OCI-LY7 (cell line): ENCODE results near the gene PHGDH.

Source experiments
- EZH2phosphoT487 ChIP-seq: fragments of 200-600 bp; sonication (generic); IDR thresholded peaks from 2 replicates; pipeline ENCODE4 v1.6.1; 2018; ENCODE audit warnings: low read depth, borderline replicate concordance, mild to moderate bottlenecking, mixed run types, antibody characterized with exemption, low read length, moderate library complexity, mixed read lengths
- TF ChIP-seq, protein P1 (sequence below): fragments of 200-600 bp; sonication (generic); conservative IDR thresholded peaks from 2 replicates; pipeline ENCODE4 v1.5.1; 2014; ENCODE audit warnings: mild to moderate bottlenecking, antibody characterized with exemption, low read length, moderate library complexity, mixed read lengths

GRCh38 chr1:119768778-119769177, 57.0 kb downstream of the PHGDH start, which contains the start of gene HMGCS2:
- TF ChIP-seq, protein P1, sequence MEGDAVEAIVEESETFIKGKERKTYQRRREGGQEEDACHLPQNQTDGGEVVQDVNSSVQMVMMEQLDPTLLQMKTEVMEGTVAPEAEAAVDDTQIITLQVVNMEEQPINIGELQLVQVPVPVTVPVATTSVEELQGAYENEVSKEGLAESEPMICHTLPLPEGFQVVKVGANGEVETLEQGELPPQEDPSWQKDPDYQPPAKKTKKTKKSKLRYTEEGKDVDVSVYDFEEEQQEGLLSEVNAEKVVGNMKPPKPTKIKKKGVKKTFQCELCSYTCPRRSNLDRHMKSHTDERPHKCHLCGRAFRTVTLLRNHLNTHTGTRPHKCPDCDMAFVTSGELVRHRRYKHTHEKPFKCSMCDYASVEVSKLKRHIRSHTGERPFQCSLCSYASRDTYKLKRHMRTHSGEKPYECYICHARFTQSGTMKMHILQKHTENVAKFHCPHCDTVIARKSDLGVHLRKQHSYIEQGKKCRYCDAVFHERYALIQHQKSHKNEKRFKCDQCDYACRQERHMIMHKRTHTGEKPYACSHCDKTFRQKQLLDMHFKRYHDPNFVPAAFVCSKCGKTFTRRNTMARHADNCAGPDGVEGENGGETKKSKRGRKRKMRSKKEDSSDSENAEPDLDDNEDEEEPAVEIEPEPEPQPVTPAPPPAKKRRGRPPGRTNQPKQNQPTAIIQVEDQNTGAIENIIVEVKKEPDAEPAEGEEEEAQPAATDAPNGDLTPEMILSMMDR: no peak
- TF ChIP-seq EZH2phosphoT487: no peak
